ENCODE measurements around the gene SH2D1B.
"Not testable (repeated sequence)": the region's sequence is repeated elsewhere in the genome, so short reads cannot be mapped to it uniquely, and the experiment has no call there.

SH2D1B gene, protein sequence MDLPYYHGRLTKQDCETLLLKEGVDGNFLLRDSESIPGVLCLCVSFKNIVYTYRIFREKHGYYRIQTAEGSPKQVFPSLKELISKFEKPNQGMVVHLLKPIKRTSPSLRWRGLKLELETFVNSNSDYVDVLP

DNA sequence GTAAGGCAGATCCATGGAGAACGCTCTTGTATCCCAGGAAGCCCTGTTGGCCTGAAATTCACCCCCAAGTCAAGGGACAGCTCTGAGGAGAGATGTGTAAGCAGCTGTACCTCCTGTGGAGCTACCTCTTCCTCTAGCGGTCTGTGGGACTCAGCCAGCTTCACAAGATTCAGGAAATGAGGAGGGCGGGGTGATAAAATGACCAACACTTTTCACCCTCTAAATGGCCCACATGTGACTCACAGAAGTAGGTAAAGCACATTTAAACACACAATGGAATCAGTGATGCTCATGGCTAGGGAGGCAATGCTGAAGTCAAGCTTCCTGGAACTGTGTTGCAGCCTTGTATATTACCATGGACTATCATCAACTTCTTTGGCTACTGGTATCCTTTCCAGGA, at the start of gene SH2D1B:
Gene SH2D1B, minus strand, starts transcription at position 135 of the 400 bp plus-strand sequence. Its CDS starts 120 bp downstream, at position 15.
- DNase-seq, result no peak

DNA sequence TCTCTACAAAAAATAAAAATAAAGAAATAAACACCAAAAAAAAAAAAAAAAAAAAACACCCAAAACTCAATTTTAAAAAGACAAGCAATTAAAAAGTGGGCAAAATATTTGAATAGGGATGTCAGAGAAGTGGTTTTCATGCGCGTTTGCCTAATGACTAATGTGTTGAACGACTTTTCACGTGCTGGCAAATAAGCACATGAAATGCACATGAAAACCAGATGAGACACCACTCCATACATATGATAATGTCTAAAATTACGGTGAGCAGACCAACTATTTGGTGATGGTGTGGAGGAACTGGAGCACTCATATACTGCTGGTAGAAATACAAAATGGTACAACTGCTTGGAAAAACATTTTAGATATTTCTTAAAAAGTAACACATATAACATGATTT, 46.3 kb upstream of the SH2D1B start:
- DNase-seq, result no peak

DNA sequence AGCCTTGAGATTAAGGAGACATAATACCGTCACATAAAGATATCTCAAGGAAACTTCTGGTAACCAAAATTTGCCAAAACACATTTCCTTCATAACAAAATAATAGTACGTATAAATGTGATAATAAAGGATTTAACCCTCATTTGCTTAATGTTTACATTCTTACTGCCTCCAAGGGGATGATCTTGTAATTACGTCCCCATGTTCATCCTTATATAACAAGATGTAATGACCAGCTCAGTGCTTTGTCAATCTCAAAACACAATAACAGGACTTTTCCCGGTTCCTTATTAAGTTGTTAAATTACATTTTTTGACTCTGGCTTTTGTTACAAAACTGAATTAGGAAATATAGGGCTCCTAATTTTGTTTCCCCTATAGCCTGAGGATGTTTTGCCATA, 44.4 kb upstream of the SH2D1B start:
- no peak for DNase-seq

DNA sequence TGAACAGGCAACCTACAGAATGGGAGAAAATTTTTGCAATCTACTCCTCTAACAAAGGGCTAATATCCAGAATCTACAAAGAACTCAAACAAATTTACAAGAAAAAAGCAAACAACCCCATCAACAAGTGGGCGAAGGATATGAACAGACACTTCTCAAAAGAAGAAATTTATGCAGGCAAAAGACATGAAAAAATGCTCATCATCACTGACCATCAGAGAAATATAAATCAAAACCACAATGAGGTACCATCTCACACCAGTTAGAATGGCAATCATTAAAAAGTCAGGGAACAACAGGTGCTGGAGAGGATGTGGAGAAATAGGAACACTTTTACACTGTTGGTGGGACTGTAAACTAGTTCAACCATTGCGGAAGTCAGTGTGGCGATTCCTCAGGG, 42.4 kb upstream of the SH2D1B start:
- not testable (repeated sequence) for DNase-seq

DNA sequence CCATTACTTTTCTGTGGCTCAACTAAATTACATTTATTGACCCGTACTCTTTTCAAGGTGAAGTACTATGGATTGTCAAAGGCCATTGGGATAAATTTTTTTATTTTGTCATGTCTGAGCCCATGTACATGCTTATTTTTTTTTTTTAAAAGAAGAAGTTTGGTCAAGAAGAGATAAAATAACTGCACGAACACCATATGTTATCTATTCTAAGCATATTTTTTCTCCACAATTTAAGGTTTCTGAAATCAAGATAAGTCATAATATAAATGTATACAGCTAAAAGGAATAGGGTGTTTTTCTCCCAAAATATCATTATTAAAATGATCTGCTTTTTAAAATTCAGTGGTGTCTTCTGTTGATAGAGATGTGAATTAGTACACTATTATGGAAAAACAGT, 35.0 kb upstream of the SH2D1B start:
- no peak for DNase-seq

DNA sequence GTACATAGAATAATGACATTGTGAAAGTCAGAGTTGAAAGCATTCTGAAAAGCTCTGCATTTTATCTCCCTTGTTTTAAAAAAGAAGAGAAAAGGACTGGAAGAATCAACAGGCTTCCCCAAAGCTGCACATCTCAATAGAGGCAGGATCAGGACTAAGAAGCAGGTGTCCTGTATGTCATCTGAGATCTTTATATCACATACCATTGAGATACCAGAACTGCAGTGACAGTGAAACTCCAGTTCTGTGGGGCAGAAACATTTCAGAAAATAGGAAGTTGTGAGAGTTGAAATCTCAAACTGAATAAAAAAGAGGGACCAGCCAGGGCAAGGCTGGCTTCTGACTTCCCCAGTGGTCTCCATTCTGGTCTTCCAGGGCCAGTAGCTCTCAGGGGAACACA, 33.0 kb upstream of the SH2D1B start:
- DNase-seq, result no peak

DNA sequence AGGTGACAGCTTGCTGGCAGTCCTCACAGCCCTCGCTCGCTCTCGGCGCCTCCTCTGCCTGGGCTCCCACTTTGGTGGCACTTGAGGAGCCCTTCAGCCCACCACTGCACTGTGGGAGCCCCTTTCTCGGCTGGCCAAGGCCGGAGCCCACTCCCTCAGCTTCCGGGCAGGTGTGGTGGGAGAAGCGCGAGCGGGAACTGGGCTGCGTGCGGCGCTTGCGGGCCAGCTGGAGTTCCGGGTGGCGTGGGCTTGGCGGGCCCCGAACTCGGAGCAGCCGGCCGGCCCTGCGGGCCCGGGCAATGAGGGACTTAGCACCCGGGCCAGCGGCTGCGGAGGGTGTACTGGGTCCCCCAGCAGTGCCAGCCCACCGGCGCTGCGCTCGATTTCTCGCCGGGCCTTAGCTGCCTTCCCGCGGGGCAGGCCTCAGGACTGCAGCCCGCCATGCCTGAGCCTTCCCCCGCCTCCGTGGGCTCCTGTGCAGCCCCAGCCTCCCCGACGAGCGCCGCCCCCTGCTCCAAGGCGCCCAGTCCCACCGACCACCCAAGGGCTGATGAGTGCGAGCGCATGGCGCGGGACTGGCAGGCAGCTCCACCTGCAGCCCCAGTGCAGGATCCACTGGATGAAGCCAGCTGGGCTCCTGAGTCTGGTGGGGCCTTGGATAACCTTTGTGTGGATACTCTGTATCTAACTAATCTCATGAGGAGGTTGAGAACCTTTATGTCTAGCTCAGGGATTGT, 21.2 kb upstream of the SH2D1B start:
- not testable (repeated sequence) for DNase-seq

DNA sequence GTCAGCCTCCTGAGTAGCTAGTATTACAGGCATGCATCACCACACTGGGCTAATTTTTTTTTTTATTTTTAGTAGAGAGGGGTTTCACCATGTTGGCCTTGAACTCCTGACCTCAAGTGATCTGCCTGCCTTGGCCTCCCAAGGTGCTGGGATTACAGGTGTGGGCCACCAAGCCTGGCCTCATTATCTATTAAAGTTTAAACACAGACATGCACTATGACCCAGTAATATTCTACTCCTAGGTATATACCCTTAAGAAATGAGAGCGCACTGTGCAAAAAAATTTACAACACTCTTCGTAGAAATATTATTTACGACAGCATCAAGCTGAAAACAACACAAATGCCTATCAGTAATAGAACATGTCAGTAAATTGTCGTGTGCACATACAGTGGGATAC, 18.6 kb upstream of the SH2D1B start:
- DNase-seq, result no peak

DNA sequence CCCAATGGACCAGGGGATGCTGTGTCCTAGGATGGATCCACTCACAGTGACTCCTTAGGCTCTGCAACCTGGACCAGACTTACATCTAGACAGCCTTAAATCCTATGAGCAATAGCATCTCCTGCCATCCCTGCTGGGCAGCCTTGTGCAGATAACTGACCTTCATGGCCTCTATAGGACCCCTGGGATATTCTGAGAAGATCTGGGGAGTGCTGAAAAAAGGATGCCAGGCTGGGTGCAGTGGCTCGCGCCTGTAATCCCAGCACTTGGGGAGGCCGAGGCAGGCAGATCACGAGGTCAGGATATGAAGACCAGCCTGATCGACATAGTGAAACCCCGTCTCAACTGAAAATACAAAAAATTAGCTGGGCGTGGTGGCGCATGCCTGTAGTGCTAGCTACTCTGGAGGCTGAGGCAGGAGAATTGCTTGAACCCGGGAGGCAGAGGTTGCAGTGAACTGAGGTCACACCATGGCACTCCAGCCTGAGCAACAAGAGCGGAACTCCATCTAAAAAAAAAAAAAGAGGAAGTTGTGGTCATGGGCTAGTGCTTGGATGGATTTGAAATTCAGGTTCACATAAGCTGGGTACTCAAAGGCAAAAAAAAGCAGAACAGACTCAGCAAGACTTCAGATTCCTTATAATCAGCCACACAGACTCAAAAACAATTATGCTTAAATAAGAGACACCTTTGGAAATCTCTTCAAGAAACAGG, 10.9 kb upstream of the SH2D1B start:
- DNase-seq, result peak; percentile 80

DNA sequence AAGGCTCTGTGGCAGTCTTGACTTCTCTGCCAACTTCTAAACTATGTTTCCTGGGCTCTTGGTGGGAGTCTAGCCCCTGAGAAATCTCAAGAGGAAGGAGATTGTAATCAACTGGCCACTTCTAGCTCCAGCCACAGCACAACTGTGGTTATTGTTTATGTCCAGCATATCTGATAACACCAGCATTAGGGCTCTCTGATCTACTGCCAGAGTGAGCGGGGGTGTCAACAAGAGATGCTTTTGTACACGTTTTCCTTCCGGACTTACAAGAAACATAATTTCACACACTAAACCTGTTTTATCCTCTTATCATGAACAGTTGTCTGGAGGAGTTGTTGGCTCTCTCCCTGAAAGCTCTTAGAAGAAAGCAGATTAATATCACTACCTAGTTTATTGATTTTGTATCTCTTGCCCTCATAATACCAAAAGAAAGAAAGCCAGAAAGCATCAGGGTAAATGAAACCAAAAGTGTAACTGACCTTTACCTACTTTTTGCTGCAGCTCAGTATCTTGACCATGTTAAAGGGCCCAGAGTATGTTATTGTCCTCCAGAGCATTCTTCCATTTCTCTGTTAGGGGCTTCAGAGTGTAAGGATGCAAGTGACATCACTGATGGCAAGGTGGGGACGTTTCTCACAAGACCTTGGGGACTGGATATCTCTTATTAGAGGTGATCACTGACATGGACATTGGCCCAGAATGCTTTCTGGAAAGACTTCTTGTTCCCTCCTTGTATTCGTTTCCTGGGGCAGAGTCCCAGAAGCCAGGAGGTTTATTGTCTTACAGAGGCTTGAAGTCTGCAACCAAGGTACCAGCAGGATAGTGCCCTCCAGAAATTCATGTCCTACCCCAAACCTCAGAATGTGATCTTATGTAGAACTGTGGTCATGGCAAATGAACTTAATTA, 9.6 kb upstream of the SH2D1B start:
- no peak for DNase-seq

DNA sequence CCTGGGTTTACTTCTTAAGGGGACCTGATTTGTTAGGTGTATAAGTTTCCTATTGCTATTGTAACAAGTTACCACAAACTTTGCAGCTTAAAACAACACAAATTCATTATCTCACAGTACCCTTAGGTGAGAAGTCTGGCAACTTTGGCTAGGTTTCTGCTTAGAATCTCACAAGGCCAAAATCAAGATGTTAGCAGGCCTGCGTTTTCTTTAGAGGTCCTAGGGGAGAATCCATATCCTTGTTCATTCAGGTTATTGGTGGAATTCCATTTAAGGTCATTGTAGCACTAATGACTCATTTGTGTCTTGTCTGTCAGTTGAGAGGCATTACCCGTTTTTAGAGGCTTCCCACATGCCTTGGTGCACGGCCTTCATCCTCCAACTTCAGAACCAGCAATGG, 8.2 kb upstream of the SH2D1B start:
- DNase-seq, result no peak

DNA sequence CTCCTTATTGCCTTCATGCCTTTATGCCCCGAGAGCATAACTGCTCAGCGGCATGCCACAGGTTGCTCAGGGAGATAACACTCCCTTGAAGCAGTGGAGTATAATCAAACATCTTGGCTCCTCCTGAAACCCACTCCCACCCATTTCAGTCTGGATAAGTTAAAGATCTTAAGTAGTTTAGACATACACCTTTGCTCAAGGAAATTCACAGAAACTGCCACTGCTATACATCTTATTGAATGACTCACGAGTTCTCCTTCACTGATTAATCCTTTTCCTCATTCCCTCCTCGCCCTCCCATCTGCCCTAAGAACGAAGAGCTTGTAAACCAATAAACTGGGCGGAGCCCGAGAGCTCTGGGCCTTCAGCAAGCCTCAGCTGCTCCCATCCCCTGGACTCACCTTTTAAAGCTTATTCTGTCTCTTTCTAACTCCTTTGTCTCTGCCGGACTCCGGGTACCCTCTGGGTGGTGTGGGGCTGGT, 7.6 kb upstream of the SH2D1B start:
- DNase-seq, result not testable (repeated sequence)

DNA sequence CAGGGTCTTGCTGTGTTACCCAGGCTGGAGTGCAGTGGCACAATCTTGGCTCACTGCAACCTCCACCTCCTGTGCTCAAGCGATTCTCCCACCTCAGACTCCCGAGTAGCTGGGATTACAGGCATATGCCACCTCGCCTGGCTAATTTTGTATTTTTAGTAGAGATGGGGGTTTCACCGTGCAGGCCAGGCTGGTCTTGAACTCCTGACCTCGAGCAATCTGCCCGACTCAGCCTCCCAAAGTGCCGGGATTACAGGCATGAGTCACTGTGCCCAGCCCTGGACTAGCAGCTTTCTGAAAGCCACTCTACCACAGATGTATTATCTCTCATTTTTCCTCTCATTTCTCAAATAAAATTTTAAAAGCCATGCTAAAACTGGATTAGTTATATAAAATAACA, 6.6 kb upstream of the SH2D1B start:
- not testable (repeated sequence) for DNase-seq

DNA sequence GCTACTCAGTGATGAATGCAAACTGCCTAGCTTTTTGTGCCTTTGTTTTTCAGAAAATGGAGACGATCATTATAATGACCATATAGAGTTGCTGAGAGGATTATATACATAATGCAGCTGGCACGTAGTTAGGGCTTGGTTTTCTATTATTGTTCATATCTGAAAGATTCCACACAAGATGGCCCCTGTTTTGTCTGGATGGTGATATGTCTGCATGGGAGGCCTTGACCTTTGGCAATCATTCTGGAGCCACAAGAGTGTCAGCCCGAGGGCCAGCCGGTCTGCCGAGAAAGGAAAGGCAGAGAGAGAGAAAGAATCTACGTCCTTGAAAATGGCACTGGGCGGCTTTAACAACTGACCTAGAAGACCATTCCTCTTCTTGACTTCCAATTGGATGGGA, 5.7 kb upstream of the SH2D1B start:
- DNase-seq, result no peak

DNA sequence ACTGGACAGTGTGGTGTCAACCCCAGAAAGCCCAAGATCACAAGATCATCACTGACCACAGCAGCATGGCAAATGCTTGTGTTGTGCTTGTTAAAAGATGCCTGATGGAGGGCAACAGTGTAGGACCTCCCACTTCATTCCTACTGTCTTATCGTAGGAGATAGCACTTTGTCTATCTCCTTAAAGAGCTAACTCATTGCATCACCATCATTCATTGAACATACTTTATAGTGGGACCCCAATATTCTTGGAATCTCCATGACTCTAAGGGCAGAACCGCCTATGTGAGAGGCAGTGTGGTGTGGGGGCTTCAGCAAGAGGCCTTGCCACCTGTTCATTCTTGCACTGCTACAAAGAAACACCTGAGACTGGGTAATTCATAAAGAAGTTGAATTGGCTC, 5.0 kb upstream of the SH2D1B start:
- no peak for DNase-seq

DNA sequence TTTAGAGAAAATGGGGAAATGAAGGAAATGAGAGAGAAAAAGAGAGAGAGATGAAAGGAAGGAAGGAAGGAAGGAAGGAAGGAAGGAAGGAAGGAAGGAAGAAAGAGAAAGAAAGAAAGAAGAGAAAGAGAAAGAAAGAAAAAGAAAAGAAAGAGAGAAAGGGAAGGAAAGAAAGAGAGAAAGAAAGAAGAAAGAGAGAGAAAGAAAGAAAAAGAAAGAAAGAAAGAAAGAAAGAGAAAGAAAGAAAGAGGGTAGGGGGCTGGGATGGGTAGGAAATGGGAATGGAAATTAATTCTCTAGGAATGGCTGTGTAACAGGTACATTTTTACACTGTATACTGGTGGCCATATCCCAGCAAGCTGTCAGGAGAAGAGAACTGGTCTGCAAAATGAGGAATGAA, 4.3 kb upstream of the SH2D1B start:
- DNase-seq, result no peak

DNA sequence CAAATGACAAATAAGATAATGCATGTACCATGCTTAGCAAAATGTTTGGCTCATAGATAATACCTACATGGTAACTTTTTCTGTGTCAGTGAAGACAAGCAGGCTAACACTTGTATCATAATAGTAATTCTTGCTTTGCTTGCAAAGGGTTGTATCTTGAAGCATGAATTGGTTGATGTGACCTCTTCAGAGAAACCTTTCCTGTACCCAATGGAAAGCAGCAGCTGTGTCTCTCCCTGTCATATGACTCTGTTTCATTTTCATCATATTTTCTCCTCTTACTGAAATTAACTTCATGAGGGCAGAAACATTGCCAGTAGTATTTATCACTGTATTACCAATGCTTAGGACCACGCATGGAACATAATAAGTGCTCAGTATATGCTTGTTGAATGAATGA, 4.4 kb downstream of the SH2D1B start:
- DNase-seq, result no peak

DNA sequence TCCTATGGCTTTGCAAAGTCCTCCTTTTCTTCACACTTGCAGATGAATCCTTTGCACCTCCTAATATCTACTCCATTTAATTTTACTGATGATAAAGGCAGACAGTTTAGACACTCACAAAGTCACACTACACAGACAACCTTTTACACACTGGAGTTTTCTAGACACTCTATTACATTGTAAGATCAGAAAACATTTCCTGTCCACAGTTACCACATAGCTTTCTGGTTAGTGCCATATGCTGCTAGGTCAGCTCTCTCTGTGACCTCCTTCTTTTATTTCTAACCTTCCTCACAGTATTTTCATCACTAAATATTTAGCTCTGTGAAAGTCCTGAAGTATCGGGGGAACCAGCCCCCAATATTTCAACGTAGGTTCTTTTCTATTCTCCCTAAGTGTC, 5.1 kb downstream of the SH2D1B start:
- DNase-seq, result no peak

DNA sequence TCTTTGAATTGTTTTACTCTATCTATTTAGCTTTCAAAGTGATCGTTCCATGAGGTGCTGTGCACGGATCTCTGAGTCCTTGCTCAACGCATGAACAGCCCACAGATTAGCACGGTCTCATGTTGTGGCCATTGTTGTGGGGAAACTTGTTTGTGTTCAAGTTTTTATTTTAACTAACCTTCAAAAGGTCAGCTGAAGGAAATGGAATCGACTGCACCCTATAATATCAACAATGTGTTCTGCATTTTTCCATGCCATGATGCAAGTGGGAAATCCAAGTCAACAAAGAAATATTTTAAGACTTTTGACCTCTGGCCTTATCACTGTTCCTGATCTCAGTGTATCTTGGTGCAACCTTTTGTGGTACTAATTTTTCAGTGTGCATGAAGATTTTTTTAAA, 6.1 kb downstream of the SH2D1B start:
- DNase-seq, result no peak

DNA sequence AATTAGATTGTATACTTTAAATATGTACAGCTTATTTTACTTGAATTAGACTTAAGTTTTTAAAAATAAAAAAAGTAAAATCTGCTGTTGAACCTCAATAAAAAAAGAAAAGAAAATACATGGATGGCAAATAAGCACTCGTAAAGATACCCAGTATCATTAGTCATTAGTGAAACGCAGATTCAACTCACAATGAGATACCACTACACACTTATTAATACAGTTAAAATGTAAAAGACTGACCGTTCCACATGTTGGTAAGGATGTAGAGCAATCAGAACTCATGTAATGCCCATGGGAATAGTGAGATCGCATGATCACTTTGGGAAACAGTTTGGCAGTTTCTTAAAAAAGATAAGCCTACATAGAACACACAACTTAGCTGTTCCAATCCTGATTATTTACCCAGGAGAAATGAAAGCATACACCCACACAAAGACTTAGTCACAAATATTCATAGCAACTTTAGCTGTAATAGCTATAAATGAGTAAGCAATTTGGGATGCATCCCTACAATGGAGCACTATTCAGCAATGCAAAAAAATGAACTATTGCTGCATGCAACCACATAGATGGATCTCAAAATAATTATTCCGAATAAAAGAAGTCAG, 7.3 kb downstream of the SH2D1B start:
- DNase-seq, result peak; percentile 47

DNA sequence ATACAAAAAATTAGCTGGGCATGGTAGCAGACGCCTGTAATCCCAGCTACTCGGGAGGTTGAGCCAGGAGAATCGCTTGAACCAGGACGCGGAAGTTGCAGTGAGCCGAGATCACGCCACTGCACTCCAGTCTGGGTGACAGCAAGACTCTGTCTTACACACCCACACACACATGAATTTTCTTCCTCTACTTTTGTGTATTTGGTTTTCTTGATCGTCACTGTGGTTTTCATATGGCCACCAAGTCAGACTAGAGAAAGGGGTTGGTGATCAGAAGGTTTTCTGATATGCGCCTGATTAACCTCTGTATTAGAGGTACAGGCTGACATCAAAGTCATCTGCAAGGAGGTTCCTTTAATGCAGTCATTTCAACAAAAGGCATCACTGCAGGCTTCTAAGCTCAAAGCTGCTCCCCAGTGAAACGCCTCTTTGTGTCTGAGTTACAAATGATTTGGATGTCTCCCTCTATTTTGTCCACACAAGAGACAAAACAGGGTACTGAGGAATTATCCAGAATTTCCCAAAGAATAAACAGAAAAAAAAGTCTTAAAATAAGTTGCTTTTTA, 11.1 kb downstream of the SH2D1B start:
- DNase-seq, result no peak

DNA sequence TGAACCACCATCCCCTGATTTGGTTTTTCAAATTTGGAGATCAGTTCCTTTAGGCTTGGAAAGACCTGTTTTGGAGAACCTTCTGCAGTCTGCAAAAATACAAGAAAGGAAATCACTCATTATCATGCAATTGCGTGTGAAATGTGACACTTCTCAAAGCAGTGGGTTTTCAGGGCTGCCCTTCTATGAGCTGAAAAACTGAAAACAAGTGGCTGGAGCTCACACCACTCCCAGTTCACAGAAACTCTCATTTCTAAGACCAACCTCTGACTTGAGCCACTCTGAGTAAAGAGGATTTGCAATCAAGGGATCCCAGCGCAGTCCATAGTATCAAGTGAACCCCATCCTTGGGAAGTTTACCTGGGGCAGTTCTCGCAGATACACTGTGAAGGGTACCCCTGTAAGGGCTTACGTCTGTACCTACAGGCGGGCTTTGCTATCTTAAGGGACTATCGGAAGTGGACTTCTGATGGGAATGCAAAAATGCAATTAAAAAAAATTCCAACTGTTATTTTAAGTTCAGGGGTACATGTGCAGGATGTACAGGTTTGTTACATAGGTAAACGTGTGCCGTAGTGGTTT, 12.8 kb downstream of the SH2D1B start:
- DNase-seq, result no peak

All from suppressor macrophage treated with lipopolysaccharide for 4 hours (primary cell).